Measurements from ENCODE around the gene MSH6.
A peak's percentile ranks its signal among the peaks of the same experiment; 100 is the strongest.

Gene MSH6

GRCh38 chr2:47844162-47844561, 61.2 kb downstream of the MSH6 start:
- no peak for DNase-seq (ENCODE audit: low spot score)

GRCh38 chr2:47849368-47849767, 66.4 kb downstream of the MSH6 start:
- no peak for DNase-seq (ENCODE audit: low spot score)

- DNase-seq (ENCODE audit: low spot score) = no peak
These were observed 67.3 kb downstream of the MSH6 start for GRCh38 chr2:47850198-47850597.

- peak; percentile 33 for DNase-seq (ENCODE audit: low spot score)
These were observed 70.3 kb downstream of the MSH6 start for GRCh38 chr2:47853067-47853777.

Measured in hepatic stellate cell (primary cell).